ENCODE results near the gene KHDC4.
A peak's percentile ranks its signal among the peaks of the same experiment; 100 is the strongest.

The KHDC4 gene

GRCh38 chr1:155934097-155934935, at the start of gene KHDC4:
Gene KHDC4 (minus strand): TSS chr1:155934413. CDS start chr1:155934373, 40 bp downstream.
- peak; percentile 91 for DNase-seq (ENCODE audit: low read depth)

GRCh38 chr1:155983191-155984024, 49.2 kb upstream of the KHDC4 start:
- no peak for DNase-seq (ENCODE audit: low read depth)

DNA sequence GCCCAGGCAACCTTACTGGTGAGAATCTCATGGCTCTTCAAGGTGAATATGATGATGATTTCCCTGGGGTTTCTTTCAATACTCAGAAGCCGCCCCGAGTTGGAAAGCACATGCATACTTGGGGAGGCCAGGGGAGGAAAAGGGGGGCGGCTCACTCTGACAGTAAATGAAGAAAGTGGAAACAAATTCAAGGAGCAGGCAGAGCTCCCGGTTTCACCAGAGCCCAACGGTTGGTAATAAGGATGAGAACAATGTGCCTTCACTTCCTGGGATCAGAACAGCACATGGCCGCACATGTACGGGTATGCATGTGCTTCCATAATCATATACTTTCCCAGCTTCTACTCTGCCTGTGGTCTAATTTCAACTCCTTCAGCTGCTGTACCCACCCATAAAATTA, 47.9 kb upstream of the KHDC4 start:
- no peak for DNase-seq (ENCODE audit: low read depth)

DNA sequence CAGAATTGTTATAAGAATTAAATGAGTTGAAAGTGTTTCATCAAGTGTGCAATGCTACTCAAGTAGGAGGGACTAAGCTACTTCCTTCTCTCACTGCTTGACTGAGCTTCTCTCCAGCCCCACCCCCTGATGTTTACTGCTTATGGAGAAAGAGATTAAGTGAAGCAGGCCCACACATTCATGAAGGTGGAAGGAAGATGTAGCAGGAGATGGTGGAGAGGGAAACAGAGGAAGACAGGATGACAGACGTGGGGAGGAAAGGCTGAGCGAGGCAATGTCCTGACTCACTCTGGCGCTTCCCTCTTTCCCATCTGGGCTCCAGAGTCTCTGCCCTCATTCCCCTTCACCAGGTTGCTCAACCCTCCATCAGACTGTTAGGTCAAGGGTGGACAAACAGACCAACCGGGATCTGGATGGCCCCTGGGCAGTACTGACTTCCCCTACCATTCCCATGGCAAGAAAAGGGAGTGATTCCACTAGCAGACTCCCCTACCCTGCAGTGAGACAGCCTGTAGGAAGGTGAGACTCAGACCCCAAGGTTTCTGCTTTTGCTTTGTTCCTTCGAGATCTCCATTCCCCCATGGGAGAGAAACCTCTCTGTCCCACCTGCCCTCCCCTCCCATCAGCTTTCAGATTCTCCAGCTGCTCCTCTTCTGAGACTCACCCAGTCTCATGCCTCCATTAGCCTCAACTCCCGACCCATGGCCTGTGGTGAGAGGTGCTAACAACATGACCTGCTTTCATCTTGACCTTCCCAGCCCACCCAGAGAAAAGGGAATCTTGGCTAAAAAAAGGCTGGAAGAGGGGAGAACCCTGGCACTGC, 47.3 kb upstream of the KHDC4 start:
- no peak for DNase-seq (ENCODE audit: low read depth)

DNA sequence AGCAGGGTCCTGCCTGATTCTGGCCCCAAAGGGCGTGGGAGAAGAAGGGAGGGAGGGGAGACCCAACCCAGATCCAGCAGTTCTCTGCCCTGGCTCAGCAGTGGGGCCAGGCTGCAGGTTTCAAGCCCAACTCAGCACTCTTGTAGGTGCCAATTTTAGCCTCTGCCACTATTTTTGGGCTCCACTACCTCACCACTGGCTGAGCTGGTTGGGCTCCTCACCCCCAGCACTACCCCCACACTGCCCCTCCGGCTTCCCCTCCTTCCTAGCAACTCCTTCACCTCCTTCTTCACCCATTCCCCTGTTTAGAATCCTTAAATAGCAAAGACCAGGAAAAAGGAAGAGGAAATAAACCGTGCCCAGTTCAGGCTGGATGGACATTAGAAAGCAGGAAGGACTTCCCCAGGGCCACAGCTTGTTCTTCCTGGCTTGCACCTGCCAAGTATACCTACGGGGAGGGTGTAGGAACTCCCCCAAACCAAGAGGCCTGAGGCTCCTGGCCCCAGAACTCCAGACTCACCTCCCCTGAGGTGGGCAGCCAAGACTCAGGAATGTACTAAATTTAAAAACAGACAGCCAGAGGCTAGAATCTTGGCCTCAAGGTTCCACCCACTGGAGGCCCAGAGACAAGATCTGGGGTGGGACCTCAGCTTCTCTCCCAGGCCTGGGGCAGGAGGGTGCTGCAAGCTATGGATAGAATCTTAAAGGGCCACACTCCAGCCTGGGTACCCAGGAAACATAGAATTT, 45.6 kb upstream of the KHDC4 start:
- DNase-seq (ENCODE audit: low read depth), result no peak

- DNase-seq (ENCODE audit: low read depth), result no peak
Measured at GRCh38 chr1:155978973-155979429, 44.8 kb upstream of the KHDC4 start.

GRCh38 chr1:155978325-155978972, 44.2 kb upstream of the KHDC4 start, which contains the start of gene ARHGEF2:
Gene ARHGEF2 (minus strand): TSS chr1:155978547. CDS start chr1:155978427, 120 bp downstream.
- DNase-seq (ENCODE audit: low read depth), result peak; percentile 69

GRCh38 chr1:155977690-155978324, 43.6 kb upstream of the KHDC4 start:
- DNase-seq (ENCODE audit: low read depth), result peak; percentile 59

DNA sequence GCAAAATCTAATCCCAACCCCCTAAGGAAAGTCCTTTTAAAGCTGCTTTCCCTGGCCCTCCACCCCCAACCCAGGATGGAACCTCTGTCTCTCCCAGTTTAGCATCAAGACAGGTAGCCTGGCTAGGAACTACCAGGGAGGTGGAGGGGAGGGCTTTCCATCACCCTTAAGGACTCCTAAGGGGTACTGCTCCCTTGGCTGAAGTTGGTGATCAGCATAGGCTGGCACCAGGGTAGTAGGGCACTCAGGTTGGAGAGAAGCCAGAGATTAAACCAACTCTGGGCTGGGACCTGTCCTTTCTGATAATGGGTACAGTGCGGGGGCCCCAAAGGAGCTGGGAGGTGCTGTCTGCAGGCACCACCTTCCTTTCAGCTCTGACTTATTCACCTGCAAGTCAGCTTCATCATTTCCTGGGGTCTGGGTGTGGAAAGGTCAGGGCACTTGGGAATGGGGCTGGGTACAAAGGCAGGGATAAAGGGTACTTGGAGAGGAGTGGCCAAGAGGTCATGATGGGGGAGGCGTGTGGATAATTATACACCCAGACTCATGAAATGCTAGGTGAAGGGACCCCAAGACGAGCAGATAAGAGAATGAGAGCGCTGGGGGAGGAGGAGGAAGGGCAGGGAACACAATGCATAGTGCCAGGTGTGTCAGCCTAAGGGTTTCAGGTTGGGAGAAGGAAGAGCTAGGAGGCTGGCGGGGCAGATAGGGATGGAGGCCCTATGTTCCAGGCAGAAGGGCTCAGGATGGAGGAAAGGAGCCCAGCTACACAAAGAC, 42.9 kb upstream of the KHDC4 start:
- DNase-seq (ENCODE audit: low read depth), result no peak

GRCh38 chr1:155976062-155976912, 42.1 kb upstream of the KHDC4 start:
- peak; percentile 34 for DNase-seq (ENCODE audit: low read depth)

GRCh38 chr1:155975375-155976061, 41.3 kb upstream of the KHDC4 start:
- DNase-seq (ENCODE audit: low read depth), result no peak

DNA sequence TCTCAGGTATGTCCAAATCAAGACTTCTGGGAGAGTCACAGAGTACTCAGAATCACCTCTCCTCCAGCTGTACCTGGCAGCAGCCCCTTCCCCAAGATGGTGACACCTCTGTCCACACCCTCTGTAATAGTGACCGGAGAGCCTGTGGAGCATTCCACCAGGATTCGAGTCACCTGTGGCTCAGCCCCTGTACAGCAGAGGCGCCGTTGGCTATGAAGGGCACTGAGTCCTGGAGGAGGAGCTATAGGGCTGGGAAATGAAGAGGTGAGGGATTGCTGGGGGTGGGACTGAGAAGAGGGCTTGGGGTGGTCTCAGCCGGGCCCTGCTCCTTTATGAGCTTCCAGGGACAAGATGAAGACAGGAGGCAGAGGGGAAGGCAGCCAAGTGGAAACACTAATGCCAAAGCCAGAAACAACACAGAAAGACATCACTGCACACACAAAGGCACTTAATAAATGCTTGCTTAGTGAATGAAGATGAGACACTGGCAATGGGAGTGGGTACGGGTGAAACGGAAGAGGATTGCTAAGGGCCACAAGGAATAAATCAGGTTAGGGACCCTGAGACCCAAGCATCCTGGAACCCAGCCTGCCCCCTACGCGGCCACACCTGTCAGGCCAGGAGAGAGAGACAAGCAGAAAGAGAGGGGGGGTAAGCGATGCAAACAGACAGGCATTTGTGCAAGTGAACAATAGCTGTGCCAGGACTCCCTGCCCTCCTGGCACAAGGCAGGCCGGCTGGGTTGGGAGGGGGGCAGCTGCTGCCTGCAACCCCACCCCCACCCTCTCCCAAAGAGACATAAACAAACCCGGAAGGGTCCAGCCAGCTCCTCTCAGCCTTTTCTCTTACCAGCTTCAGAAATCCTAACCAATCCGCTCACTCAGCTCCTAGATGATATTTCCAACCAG, 40.2 kb upstream of the KHDC4 start:
- no peak for DNase-seq (ENCODE audit: low read depth)

DNA sequence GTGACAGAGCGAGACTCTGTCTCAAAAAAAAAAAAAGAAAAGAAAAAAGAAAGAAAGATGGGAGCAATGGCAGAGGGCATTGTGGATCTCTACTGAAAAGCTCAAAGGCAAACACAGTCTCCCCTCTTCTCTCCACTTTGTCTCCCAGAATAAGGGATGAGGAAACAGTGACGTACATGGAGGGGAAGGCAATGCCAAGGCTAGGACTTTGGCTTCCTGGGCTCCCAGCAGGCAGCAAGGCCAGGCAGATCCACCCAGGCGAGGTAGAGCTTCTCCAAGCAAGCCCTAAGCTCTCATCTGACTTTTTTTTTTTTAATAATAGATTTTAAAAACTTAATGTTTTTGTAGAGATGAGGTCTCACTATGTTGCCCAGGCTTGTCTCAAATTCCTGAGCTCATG, 39.5 kb upstream of the KHDC4 start:
- DNase-seq (ENCODE audit: low read depth), result no peak

GRCh38 chr1:155971910-155972809, 37.9 kb upstream of the KHDC4 start:
- DNase-seq (ENCODE audit: low read depth), result no peak

GRCh38 chr1:155970531-155971167, 36.4 kb upstream of the KHDC4 start:
- DNase-seq (ENCODE audit: low read depth), result no peak

All from activated T-helper 9 cell treated with anti-CD3 and anti-CD28 coated beads, Interleukin-2, amount 50 U/mL, for 16 hours (primary cell).